Endothelial cell of umbilical vein (primary cell): ENCODE results near the gene NPIPB5. TPM values are rescaled to one million over a fixed set of nuclear protein-coding genes. Genes with fewer than 3 reads are reported as not detected.
"Not testable (repeated sequence)": the region's sequence is repeated elsewhere in the genome, so short reads cannot be mapped to it uniquely, and the experiment has no call there.

Source experiments
- BruUV-seq: library from RNA; stranded (reverse); fragments of 400-500 nt; replicated peaks from 2 replicates; lab custom pipeline; 2021; lab: Mats Ljungman, UMichigan
- CTCF ChIA-PET: fragments of 300-600, 350-600 bp; sonication (Branson Sonifier 250); formaldehyde crosslinking; loops from one replicate; lab custom pipeline; 2021; ENCODE audit warnings: antibody characterized with exemption, inconsistent platforms; lab: Charles Lee
- POLR2A ChIA-PET: fragments of 300-600, 350-600 bp; sonication (Branson Sonifier 250); formaldehyde crosslinking; loops from one replicate; lab custom pipeline; 2021; ENCODE audit warnings: antibody characterized with exemption, inconsistent platforms; lab: Charles Lee
- DNase-seq: peaks from one replicate; pipeline ENCODE4 v3.0.0-alpha.2; 2011; ENCODE audit warnings: low read depth, low spot score
- FAIRE-seq: peaks from 2 replicates; lab custom pipeline; 2011; peaks lifted over from hg19 to GRCh38; lab: Jason Lieb, UNC
- H2AFZ ChIP-seq: 2 replicates; pipeline ENCODE4 v1.6.0; 2012; ENCODE audit warnings: low read depth, low read length, control low read depth, inconsistent platforms
- H3K27ac ChIP-seq: 2 replicates; pipeline ENCODE4 v1.5.1; 2011; ENCODE audit warnings: low read depth, mild to moderate bottlenecking, control low read depth, low read length, moderate library complexity; ENCODE audit not compliant: insufficient read depth
- H3K27me3 ChIP-seq, 2 experiments: 2 replicates each; pipeline versions ENCODE4 v1.6.0 to v1.6.1; 2011; ENCODE audit warnings: low read length in 2 of 2, mixed read lengths in 1 of 2; ENCODE audit not compliant: control insufficient read depth in 2 of 2, insufficient read depth in 2 of 2
- H3K36me3 ChIP-seq, 2 experiments: 2 replicates in 1 of 2; 3 replicates in 1 of 2; pipeline ENCODE4 v1.5.1; 2011; ENCODE audit warnings: low read length in 2 of 2, mild to moderate bottlenecking in 1 of 2, moderate library complexity in 1 of 2; ENCODE audit not compliant: control insufficient read depth in 2 of 2, insufficient read depth in 2 of 2; ENCODE audit errors: extremely low read depth in 1 of 2
- H3K4me1 ChIP-seq: 3 replicates; pipeline ENCODE4 v1.5.1; 2011; ENCODE audit warnings: mild to moderate bottlenecking, low read length; ENCODE audit not compliant: control insufficient read depth, insufficient read depth; ENCODE audit errors: extremely low read depth
- H3K4me2 ChIP-seq: 2 replicates; pipeline ENCODE4 v1.6.1; 2011; ENCODE audit warnings: low read length, control low read depth, mixed read lengths; ENCODE audit not compliant: insufficient read depth
- H3K4me3 ChIP-seq, 3 experiments: fragments of 200-600 bp in 1 of 3; sonication (generic), shearing (Covaris generic) in 1 of 3; replicated peaks in 1 of 3; 2 replicates each; pipeline ENCODE4 v1.5.1; 2011 to 2016; ENCODE audit warnings: control low read depth in 3 of 3, low read length in 3 of 3, mild to moderate bottlenecking in 2 of 3, inconsistent platforms in 1 of 3, low read depth in 1 of 3, moderate library complexity in 1 of 3; ENCODE audit not compliant: insufficient read depth in 1 of 3
- H3K79me2 ChIP-seq: 2 replicates; pipeline ENCODE4 v1.6.0; 2012; ENCODE audit warnings: low read length, inconsistent platforms; ENCODE audit not compliant: control insufficient read depth, insufficient read depth
- H3K9ac ChIP-seq: replicated peaks from 2 replicates; pipeline ENCODE3; 2011; ENCODE audit warnings: low read length, control low read depth; ENCODE audit not compliant: insufficient read depth; ENCODE audit errors: extremely low read depth
- H3K9me1 ChIP-seq: replicated peaks from 3 replicates; pipeline ENCODE4 v1.6.0; 2011; ENCODE audit warnings: mild to moderate bottlenecking, low read length; ENCODE audit not compliant: control insufficient read depth, insufficient read depth; ENCODE audit errors: extremely low read depth
- H3K9me3 ChIP-seq: replicated peaks from 2 replicates; pipeline ENCODE4 v1.5.1; 2012; ENCODE audit warnings: low read length, inconsistent platforms; ENCODE audit not compliant: control insufficient read depth, insufficient read depth
- H4K20me1 ChIP-seq: replicated peaks from 2 replicates; pipeline ENCODE3; 2011; ENCODE audit warnings: mild to moderate bottlenecking, low read length; ENCODE audit not compliant: control insufficient read depth, insufficient read depth; ENCODE audit errors: extremely low read depth
- dilution Hi-C: fragments of 300-500 bp; cut with MboI; formaldehyde crosslinking; loops from one replicate; pipeline ENCODE4 v1.15.0; 2019; ENCODE audit warnings: low sequenced_read_pairs; ENCODE audit not compliant: extremely low pct_ligation_motif_present
- intact Hi-C: fragments of 100-400 bp; cut with micrococcal nuclease; formaldehyde crosslinking; loops from one replicate; pipeline ENCODE4 v1.10.0; 2022
- polyA plus RNA-seq, 4 experiments: library from polyadenylated mRNA; depleted of rRNA in 3 of 4; stranded (reverse) in 3 of 4; unstranded in 1 of 4; fragments of >200 nt; gene quantifications; 2 replicates each; pipeline versions ENCODE4 v1.2.1 to v1.2.3, GENCODE V29; 2011 to 2012; ENCODE audit warnings: missing spikeins in 1 of 4
- total RNA-seq: library from RNA; stranded (reverse); gene quantifications from 2 replicates; pipeline ENCODE4 v1.2.3, GENCODE V29; 2021

Gene NPIPB5
- total and polyA plus RNA-seq, 2 donors (not counting 3 experiments of a cell fraction or from before 2014, with no cell fraction given), result 113 to 325 TPM

DNA sequence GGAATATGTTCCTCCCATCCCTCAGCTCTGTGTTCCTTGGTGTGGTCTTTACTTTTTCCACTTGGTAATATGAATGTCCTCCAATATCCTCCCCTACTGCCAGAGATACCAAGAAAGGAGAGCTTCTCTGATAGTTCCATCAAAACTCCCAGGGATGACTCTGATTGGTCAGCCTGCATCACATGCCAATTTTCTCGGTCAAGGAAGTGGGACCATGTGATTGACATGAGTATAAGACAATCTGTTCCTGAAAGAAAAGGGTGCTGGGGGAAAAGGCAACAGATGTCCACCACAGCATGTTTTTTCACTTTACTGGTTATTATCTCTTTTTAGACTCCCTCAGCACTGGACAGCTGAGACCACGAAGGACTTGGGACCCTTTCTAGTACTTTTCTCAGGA lies 35.9 kb downstream of the NPIPB5 start:
- FAIRE-seq, H3K27me3 ChIP-seq, CTCF ChIA-PET, H4K20me1 ChIP-seq, H3K36me3 ChIP-seq, H3K4me1 ChIP-seq, H3K9me3 ChIP-seq, intact Hi-C loops, H3K4me2 ChIP-seq, H2AFZ ChIP-seq, dilution Hi-C loops, H3K9ac ChIP-seq, H3K4me3 ChIP-seq, POLR2A ChIA-PET, H3K27ac ChIP-seq, DNase-seq, H3K79me2 ChIP-seq, BruUV-seq, H3K9me1 ChIP-seq: not testable (repeated sequence)

DNA sequence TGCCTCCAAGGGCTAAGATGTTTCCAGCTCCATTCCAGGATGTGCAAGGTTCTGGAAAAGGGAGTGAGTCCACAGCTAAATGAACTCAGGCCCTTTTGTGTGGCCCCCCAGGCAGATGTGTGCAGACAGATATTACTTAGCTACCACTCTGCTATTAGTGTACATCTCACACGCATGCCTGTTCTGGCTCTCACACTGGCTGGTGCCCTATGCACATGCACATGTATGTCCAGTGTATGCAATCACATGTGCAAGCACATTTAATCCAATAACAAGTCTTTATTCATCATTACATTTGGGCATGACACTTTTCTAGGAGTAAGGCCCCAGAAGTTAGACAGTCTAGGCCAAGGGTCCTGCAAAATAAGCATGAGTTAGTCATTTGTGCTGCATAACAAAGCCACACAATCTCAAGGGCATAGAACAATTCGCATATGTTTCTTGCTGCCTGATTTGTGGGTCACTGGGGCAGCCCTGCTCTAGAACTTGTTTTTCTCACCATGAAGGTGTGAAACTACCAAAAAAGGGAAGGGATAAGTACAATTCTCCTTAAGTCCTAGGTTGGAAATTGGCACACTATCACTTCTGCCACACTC lies 36.6 kb downstream of the NPIPB5 start:
- H3K79me2 ChIP-seq, dilution Hi-C loops, DNase-seq, H3K9me1 ChIP-seq, H3K27me3 ChIP-seq, POLR2A ChIA-PET, H3K9ac ChIP-seq, H3K36me3 ChIP-seq, BruUV-seq, H2AFZ ChIP-seq, H3K4me2 ChIP-seq, H3K4me1 ChIP-seq, H3K4me3 ChIP-seq, H4K20me1 ChIP-seq, CTCF ChIA-PET, intact Hi-C loops, H3K9me3 ChIP-seq, H3K27ac ChIP-seq, FAIRE-seq: not testable (repeated sequence)

DNA sequence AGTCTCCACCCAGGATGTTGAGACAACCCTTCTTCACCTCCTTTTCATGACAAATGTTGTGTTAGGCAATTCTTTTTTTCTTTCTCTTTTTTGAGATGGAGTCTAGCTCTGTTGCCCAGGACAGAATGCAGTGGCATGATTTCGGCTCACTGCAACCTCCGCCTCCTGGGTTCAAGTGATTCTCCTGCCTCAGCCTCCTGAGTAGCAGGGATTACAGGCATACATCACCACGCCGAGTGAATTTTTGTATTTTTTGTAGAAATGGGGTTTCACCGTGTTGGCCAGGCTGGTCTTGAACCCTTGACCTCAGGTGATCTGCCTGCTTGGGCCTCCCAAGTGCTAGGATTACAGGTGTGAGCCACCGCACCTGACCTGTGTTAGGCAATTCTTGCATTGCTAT lies 39.2 kb downstream of the NPIPB5 start:
- H3K4me1 ChIP-seq, H3K9ac ChIP-seq, dilution Hi-C loops, POLR2A ChIA-PET, intact Hi-C loops, DNase-seq, H4K20me1 ChIP-seq, FAIRE-seq, H2AFZ ChIP-seq, H3K9me3 ChIP-seq, CTCF ChIA-PET, BruUV-seq, H3K36me3 ChIP-seq, H3K9me1 ChIP-seq, H3K4me3 ChIP-seq, H3K27ac ChIP-seq, H3K79me2 ChIP-seq, H3K4me2 ChIP-seq, H3K27me3 ChIP-seq: not testable (repeated sequence)

DNA sequence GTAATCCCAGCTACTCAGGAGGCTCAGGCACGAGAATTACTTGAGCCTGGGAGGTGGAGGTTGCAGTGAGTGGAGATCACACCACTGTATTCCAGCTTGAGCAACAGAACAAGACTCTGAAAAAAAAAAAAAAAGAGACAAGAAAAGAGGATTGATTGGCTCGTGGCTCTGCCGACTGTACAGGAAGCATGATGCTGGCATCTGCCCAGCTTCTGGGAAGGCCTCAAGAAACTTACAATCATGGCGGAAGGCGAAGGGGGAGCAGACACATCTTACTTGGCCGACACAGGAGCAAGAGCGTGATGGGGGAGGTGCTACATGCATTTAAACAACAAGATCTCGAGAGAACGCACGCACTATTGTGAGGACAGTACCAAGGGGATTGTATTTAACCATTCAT lies 40.5 kb downstream of the NPIPB5 start:
- BruUV-seq, H3K27ac ChIP-seq, POLR2A ChIA-PET, H3K4me2 ChIP-seq, DNase-seq, H3K36me3 ChIP-seq, H4K20me1 ChIP-seq, H2AFZ ChIP-seq, H3K9me3 ChIP-seq, H3K4me1 ChIP-seq, FAIRE-seq, H3K79me2 ChIP-seq, H3K9ac ChIP-seq, intact Hi-C loops, H3K27me3 ChIP-seq, dilution Hi-C loops, H3K9me1 ChIP-seq, H3K4me3 ChIP-seq, CTCF ChIA-PET: not testable (repeated sequence)
